NT2/D1 (cell line): ENCODE data around the gene CXorf49.
"Not testable (repeated sequence)": the region's sequence is repeated elsewhere in the genome, so short reads cannot be mapped to it uniquely, and the experiment has no call there.

Experiments
- DNase-seq: peaks from one replicate; pipeline ENCODE4 v3.0.0-alpha.2; 2011; ENCODE audit warnings: low read depth, low spot score
- H3K27me3 ChIP-seq: 2 replicates; pipeline ENCODE4 v1.6.0; 2011; ENCODE audit warnings: mild to moderate bottlenecking; ENCODE audit not compliant: insufficient read length, insufficient read depth
- H3K36me3 ChIP-seq: 2 replicates; pipeline ENCODE4 v1.6.1; 2011; ENCODE audit warnings: mild to moderate bottlenecking, low read length, mixed read lengths; ENCODE audit not compliant: insufficient read depth, insufficient read length
- H3K4me1 ChIP-seq: 2 replicates; pipeline ENCODE4 v1.5.1; 2011; ENCODE audit not compliant: insufficient read depth, insufficient read length
- H3K4me3 ChIP-seq: 2 replicates; pipeline ENCODE4 v1.5.1; 2011; ENCODE audit warnings: low read depth; ENCODE audit not compliant: insufficient read length
- H3K9ac ChIP-seq: 2 replicates; pipeline ENCODE4 v1.6.0; 2011; ENCODE audit warnings: low read depth; ENCODE audit not compliant: insufficient read length
- H3K9me3 ChIP-seq: 2 replicates; pipeline ENCODE4 v1.5.1; 2011; ENCODE audit warnings: mild to moderate bottlenecking, low read length; ENCODE audit not compliant: insufficient read depth

CXorf49 gene

DNA sequence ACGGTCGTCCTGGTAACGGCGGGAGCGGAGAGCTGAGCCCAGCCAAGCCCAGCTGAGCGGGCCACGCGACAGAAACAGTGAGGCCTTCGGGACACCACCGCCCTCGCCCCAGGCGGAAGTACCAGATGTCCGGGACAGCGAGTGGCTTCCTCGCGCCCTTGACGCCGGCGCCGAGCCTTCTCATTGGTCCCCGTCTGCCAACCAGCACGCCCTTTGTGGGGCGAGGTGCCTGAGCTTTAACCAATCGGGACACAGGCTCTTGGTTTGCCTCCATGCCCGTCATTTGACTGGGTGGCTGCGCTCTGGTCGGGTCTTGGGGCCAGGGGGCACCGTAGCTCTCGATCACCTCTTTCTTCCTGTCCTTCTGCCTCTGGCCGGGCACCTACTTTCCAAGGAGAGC lies at the start of gene CXorf49:
CXorf49 (minus strand) TSS at position 101 of the 400 bp plus-strand sequence. CDS start 134 bp downstream, outside the sequence.
- not testable (repeated sequence) for H3K27me3 ChIP-seq, DNase-seq, H3K36me3 ChIP-seq, H3K4me1 ChIP-seq, H3K4me3 ChIP-seq, H3K9me3 ChIP-seq, H3K9ac ChIP-seq

DNA sequence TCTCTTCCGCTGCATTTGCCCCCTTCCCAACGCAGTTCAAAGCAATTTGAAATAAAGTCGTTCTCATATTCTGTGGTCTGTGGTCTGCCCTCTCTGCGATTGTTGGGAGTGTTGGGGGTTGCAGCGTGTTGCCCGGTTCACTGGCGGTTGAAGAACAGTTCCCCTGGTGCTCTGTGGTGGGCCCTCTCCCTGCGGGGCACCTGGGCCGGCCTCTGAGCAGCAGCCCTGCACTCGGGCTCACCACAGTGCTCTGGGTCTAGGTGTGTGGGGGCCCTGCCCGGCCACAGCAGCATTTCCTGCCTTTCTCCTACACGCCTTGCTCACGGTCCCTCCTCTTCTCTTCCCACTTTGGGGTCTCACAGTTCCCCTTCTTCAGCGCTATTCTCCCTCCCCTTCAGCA lies 49.0 kb upstream of the CXorf49 start:
- H3K9ac ChIP-seq, H3K36me3 ChIP-seq, DNase-seq, H3K4me1 ChIP-seq, H3K4me3 ChIP-seq, H3K9me3 ChIP-seq, H3K27me3 ChIP-seq: not testable (repeated sequence)

GRCh38 chrX:71765613-71766012 lies 47.5 kb upstream of the CXorf49 start:
- H3K4me1 ChIP-seq, H3K27me3 ChIP-seq, DNase-seq: not testable (repeated sequence)

DNA sequence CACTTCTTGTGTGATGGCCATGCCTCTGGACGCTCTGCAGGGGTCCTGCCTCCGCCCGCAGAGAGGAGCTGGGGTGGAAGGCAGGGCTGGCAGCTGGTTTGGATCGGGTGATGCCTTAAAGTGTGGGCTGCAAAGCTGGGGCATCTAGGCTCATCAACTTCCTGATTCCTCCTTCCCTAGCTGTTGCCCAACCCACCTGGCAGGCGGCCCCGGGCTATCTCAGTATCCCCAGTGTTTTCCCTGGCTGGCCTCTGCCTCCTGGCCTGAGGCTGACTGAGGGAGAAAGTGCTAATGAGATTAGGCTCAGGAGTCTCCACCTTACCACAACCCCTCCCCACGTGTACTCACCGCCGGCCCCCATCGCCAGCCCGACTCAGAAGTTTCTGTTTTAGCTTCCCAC lies 46.7 kb upstream of the CXorf49 start:
- H3K9ac ChIP-seq, H3K36me3 ChIP-seq, H3K27me3 ChIP-seq, H3K9me3 ChIP-seq, H3K4me1 ChIP-seq, DNase-seq, H3K4me3 ChIP-seq: not testable (repeated sequence)

More at GRCh38 chrX:71765613-71766012, 47.5 kb upstream of the CXorf49 start:
- not testable (repeated sequence) for H3K36me3 ChIP-seq, H3K4me3 ChIP-seq, H3K9ac ChIP-seq, H3K9me3 ChIP-seq

- DNase-seq, H3K9ac ChIP-seq, H3K4me1 ChIP-seq, H3K36me3 ChIP-seq, H3K4me3 ChIP-seq, H3K9me3 ChIP-seq, H3K27me3 ChIP-seq: not testable (repeated sequence)
Observed at GRCh38 chrX:71763049-71763448, 45.0 kb upstream of the CXorf49 start, which contains the start of gene CXorf49B. Gene CXorf49B (plus strand): TSS chrX:71763349. CDS start chrX:71763424, 75 bp downstream.

DNA sequence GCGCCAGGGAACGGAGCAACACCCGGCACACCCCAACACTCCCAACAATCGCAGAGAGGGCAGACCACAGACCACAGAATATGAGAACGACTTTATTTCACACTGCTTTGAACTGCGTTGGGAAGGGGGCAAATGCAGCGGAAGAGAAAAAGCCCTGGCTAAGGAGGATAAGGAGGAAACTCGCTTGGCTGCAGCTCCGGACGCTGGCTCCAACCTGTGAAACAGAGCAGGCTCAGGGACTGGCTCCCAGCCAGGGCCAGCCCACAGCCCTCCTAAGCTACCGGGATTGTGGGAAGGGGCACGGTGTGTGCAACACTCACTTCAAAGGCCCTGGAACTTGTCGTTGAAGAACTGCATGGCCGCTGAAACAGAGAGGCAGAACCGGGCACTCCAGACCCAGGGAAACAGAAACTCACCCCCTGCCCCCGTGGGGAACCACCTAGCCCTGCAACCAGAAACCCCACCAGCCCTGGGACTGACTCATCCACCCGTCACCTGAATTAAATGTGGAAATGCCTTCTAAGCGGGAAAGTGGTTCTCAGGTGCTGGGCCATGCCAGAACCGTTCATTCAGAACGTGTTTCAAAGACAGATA lies 42.7 kb upstream of the CXorf49 start:
- not testable (repeated sequence) for H3K9ac ChIP-seq, H3K9me3 ChIP-seq, H3K27me3 ChIP-seq, DNase-seq, H3K4me3 ChIP-seq, H3K4me1 ChIP-seq, H3K36me3 ChIP-seq

- H3K9me3 ChIP-seq, H3K36me3 ChIP-seq, H3K27me3 ChIP-seq, DNase-seq, H3K4me3 ChIP-seq, H3K9ac ChIP-seq, H3K4me1 ChIP-seq: not testable (repeated sequence)
Observed at GRCh38 chrX:71720289-71720886, 2.3 kb upstream of the CXorf49 start.

DNA sequence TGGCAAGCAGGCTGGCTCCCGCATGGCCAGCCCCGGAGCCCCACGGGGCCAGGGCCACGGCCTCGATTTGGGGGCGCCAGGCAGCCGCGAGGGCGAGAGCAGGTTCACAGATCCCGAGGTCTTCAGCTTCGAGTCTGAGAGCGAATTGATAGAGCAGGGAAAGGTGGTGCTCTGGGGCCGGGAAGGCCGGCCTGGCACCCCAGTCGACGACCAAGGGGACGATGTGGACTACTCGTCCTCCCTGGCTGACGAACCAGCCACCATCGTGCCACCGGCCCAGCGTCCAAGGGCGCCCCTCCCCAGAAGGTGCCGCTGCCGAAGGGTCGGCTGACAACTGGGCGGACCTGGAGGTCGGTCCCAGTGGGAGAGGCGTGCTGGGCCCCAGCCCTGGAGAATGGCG lies 1.1 kb upstream of the CXorf49 start:
- H3K4me3 ChIP-seq, H3K4me1 ChIP-seq, H3K9ac ChIP-seq, H3K27me3 ChIP-seq, H3K36me3 ChIP-seq, DNase-seq, H3K9me3 ChIP-seq: not testable (repeated sequence)

GRCh38 chrX:71716323-71716722 lies 1.8 kb downstream of the CXorf49 start:
- not testable (repeated sequence) for H3K27me3 ChIP-seq, H3K9me3 ChIP-seq, DNase-seq, H3K9ac ChIP-seq, H3K4me1 ChIP-seq, H3K36me3 ChIP-seq, H3K4me3 ChIP-seq

- not testable (repeated sequence) for H3K9ac ChIP-seq, H3K36me3 ChIP-seq, H3K9me3 ChIP-seq, H3K4me3 ChIP-seq, DNase-seq, H3K4me1 ChIP-seq, H3K27me3 ChIP-seq
Observed at GRCh38 chrX:71715551-71715950, 2.5 kb downstream of the CXorf49 start.

- not testable (repeated sequence) for H3K4me1 ChIP-seq, H3K9ac ChIP-seq, DNase-seq, H3K4me3 ChIP-seq, H3K36me3 ChIP-seq, H3K27me3 ChIP-seq, H3K9me3 ChIP-seq
Observed at GRCh38 chrX:71714064-71714463, 4.0 kb downstream of the CXorf49 start.

- H3K27me3 ChIP-seq, H3K4me1 ChIP-seq, DNase-seq, H3K9me3 ChIP-seq, H3K4me3 ChIP-seq, H3K9ac ChIP-seq, H3K36me3 ChIP-seq: not testable (repeated sequence)
Observed at GRCh38 chrX:71702853-71703252, 15.2 kb downstream of the CXorf49 start.
